DND-41 (cell line): Measurements from ENCODE around the gene PPP1R16B.
"Not testable (repeated sequence)": the region's sequence is repeated elsewhere in the genome, so short reads cannot be mapped to it uniquely, and the experiment has no call there.

Source experiments
- ATAC-seq: fragments of 200-7000 bp; cut with Tn5 transposase; 3 replicates; pipeline ENCODE4 v1.9.1; 2021; ENCODE audit warnings: low read depth; ENCODE audit not compliant: insufficient read depth
- DNase-seq: peaks from one replicate; pipeline ENCODE4 v3.0.0-alpha.2; 2020
- H2AFZ ChIP-seq: 2 replicates; pipeline ENCODE4 v1.6.0; 2012; ENCODE audit warnings: low read depth, low read length
- H3K27ac ChIP-seq: 2 replicates; pipeline ENCODE4 v1.5.1; 2012; ENCODE audit warnings: low read length, inconsistent platforms
- H3K27me3 ChIP-seq: fragments of 200-600 bp; sonication (generic); 2 replicates; pipeline ENCODE4 v1.6.0; 2012; ENCODE audit warnings: low read length, mild to moderate bottlenecking, inconsistent platforms; ENCODE audit not compliant: insufficient read depth, poor library complexity
- H3K36me3 ChIP-seq: 2 replicates; pipeline ENCODE4 v1.5.1; 2012; ENCODE audit warnings: low read length, inconsistent platforms; ENCODE audit not compliant: insufficient read depth
- H3K4me1 ChIP-seq: 2 replicates; pipeline ENCODE4 v1.5.1; 2012; ENCODE audit warnings: mild to moderate bottlenecking, low read length; ENCODE audit not compliant: insufficient read depth
- H3K4me2 ChIP-seq: 2 replicates; pipeline ENCODE4 v1.6.0; 2012; ENCODE audit warnings: mild to moderate bottlenecking, moderate library complexity, low read length, inconsistent platforms; ENCODE audit not compliant: insufficient read depth
- H3K4me3 ChIP-seq, 2 experiments: fragments of 200-600 bp in 1 of 2; shearing (Covaris generic) in 1 of 2; 2 replicates each; pipeline ENCODE4 v1.5.1; 2012 to 2016; ENCODE audit warnings: inconsistent platforms in 2 of 2, low read length in 2 of 2, mild to moderate bottlenecking in 2 of 2, low read depth in 1 of 2, moderate library complexity in 1 of 2
- H3K79me2 ChIP-seq: 2 replicates; pipeline ENCODE4 v1.6.0; 2012; ENCODE audit warnings: low read length, inconsistent platforms; ENCODE audit not compliant: insufficient read depth
- H3K9ac ChIP-seq: 2 replicates; pipeline ENCODE4 v1.6.0; 2012; ENCODE audit warnings: low read depth, mild to moderate bottlenecking, inconsistent platforms, low read length, moderate library complexity
- H3K9me3 ChIP-seq: 2 replicates; pipeline ENCODE4 v1.5.1; 2012; ENCODE audit warnings: low read length, moderate library complexity, mild to moderate bottlenecking, inconsistent platforms; ENCODE audit not compliant: insufficient read depth, severe bottlenecking
- H4K20me1 ChIP-seq: 2 replicates; pipeline ENCODE4 v1.6.0; 2012; ENCODE audit warnings: low read length; ENCODE audit not compliant: insufficient read depth
- CTCF ChIP-seq: IDR thresholded peaks from 2 replicates; pipeline ENCODE4 v1.5.1; 2012; ENCODE audit warnings: borderline replicate concordance, low read length, moderate library complexity, mild to moderate bottlenecking; ENCODE audit not compliant: poor library complexity, severe bottlenecking; ENCODE audit errors: extremely low read depth
- EZH2 ChIP-seq: IDR thresholded peaks from 3 replicates; pipeline ENCODE4 v1.6.1; 2012; ENCODE audit warnings: borderline replicate concordance, low read depth, mild to moderate bottlenecking, moderate library complexity, low read length, inconsistent platforms; ENCODE audit not compliant: severe bottlenecking

PPP1R16B gene

GRCh38 chr20:38812182-38812581, 6.7 kb downstream of the PPP1R16B start:
- no peak overlapping the region for H3K4me2 ChIP-seq
- no peaks in the 10 kb centered on the region for H3K36me3 ChIP-seq
- no peaks in the 10 kb centered on the region for H3K79me2 ChIP-seq

GRCh38 chr20:38812709-38813573, 7.4 kb downstream of the PPP1R16B start:
- no peaks in the 10 kb centered on the region for H3K9me3 ChIP-seq
- no peak overlapping the region for H3K27ac ChIP-seq
- H3K9ac ChIP-seq = no peak overlapping the region
- H3K4me2 ChIP-seq = no peak overlapping the region
- no peak overlapping the region for H2AFZ ChIP-seq
- TF ChIP-seq CTCF (no peak), EZH2 (no peak)
- ATAC-seq (no peak), DNase-seq (no peak)
- no peak overlapping the region for H3K4me3 ChIP-seq
- no peaks in the 10 kb centered on the region for H3K36me3 ChIP-seq
- H3K4me1 ChIP-seq = peaks cover 13% of the 10 kb centered on the region
- no peaks in the 10 kb centered on the region for H3K27me3 ChIP-seq
- H4K20me1 ChIP-seq = no peaks in the 10 kb centered on the region
- H3K79me2 ChIP-seq = no peaks in the 10 kb centered on the region

More at GRCh38 chr20:38812182-38812581, 6.7 kb downstream of the PPP1R16B start:
- TF ChIP-seq EZH2 = no peak
- TF ChIP-seq CTCF = no peak
- no peaks in the 10 kb centered on the region for H3K27me3 ChIP-seq
- H3K4me1 ChIP-seq = peaks cover 13% of the 10 kb centered on the region
- ATAC-seq (no peak), DNase-seq (no peak)
- H3K9me3 ChIP-seq = no peaks in the 10 kb centered on the region
- no peak overlapping the region for H3K4me3 ChIP-seq
- H4K20me1 ChIP-seq = no peaks in the 10 kb centered on the region
- no peak overlapping the region for H3K27ac ChIP-seq
- no peak overlapping the region for H2AFZ ChIP-seq
- no peak overlapping the region for H3K9ac ChIP-seq

- not testable (repeated sequence) for H3K27me3 ChIP-seq, H3K36me3 ChIP-seq, H3K4me2 ChIP-seq, ATAC-seq, DNase-seq, H3K9me3 ChIP-seq, H3K79me2 ChIP-seq, H3K4me3 ChIP-seq, H3K27ac ChIP-seq, H2AFZ ChIP-seq, H4K20me1 ChIP-seq, H3K9ac ChIP-seq
- H3K4me1 ChIP-seq = peaks cover 11% of the 10 kb centered on the region; the same call in 1 of the 2 replicates
These were observed 8.1 kb downstream of the PPP1R16B start for GRCh38 chr20:38813574-38813962.

- no peaks in the 10 kb centered on the region for H3K27me3 ChIP-seq
- H3K4me2 ChIP-seq = no peak overlapping the region
- H3K36me3 ChIP-seq = no peaks in the 10 kb centered on the region
- H3K4me3 ChIP-seq = no peak overlapping the region
- no peak overlapping the region for H3K27ac ChIP-seq
- no peaks in the 10 kb centered on the region for H3K79me2 ChIP-seq
- no peaks in the 10 kb centered on the region for H4K20me1 ChIP-seq
- H2AFZ ChIP-seq = no peak overlapping the region
- ATAC-seq (no peak), DNase-seq (no peak)
- peaks cover 10% of the 10 kb centered on the region; the same call in 1 of the 2 replicates for H3K4me1 ChIP-seq
- TF ChIP-seq CTCF (no peak), EZH2 (no peak)
- no peaks in the 10 kb centered on the region for H3K9me3 ChIP-seq
- no peak overlapping the region for H3K9ac ChIP-seq
These were observed 9.9 kb downstream of the PPP1R16B start for GRCh38 chr20:38815446-38815845.
